ENCODE data around the gene ST14.

- TF ChIP-seq POLR2A (IDR thresholded peaks at IDR 0.05; ENCODE audit: low read depth), result no peak
- TF ChIP-seq POLR2AphosphoS5 (IDR thresholded peaks at IDR 0.05), result no peak
- TF ChIP-seq EP300 (IDR thresholded peaks at IDR 0.05), result no peak
These were observed 56.6 kb downstream of the ST14 start for GRCh38 chr11:130216221-130216550.
